Loucy (cell line): ENCODE results near the gene NXN.
"Not testable (repeated sequence)": the region's sequence is repeated elsewhere in the genome, so short reads cannot be mapped to it uniquely, and the experiment has no call there.

Experiments used
- H2AFZ ChIP-seq: fragments of 200-600 bp; sonication (generic); 2 replicates; pipeline ENCODE4 v1.6.0; 2016; ENCODE audit warnings: antibody characterized with exemption, mild to moderate bottlenecking, low read length, moderate library complexity
- H3F3A ChIP-seq: fragments of 200-600 bp; 2 replicates; pipeline ENCODE4 v1.6.0; 2016; ENCODE audit warnings: antibody characterized with exemption, low read depth, mild to moderate bottlenecking
- H3K27me3 ChIP-seq: fragments of 200-600 bp; sonication (generic); 2 replicates; pipeline ENCODE4 v1.6.1; 2014; ENCODE audit warnings: low read length, mild to moderate bottlenecking; ENCODE audit not compliant: insufficient read depth, poor library complexity, severe bottlenecking
- H3K36me3 ChIP-seq: fragments of 200-600 bp; sonication (generic); 2 replicates; pipeline ENCODE4 v1.6.1; 2016; ENCODE audit warnings: low read length; ENCODE audit not compliant: insufficient read depth
- H3K4me1 ChIP-seq: fragments of 200-600 bp; sonication (generic); 2 replicates; pipeline ENCODE4 v1.5.1; 2014; ENCODE audit warnings: low read length, mild to moderate bottlenecking; ENCODE audit not compliant: insufficient read depth, poor library complexity, severe bottlenecking
- H3K4me2 ChIP-seq: fragments of 200-600 bp; sonication (generic); 2 replicates; pipeline ENCODE4 v1.6.0; 2014; ENCODE audit warnings: antibody characterized with exemption, low read length, low read depth, mild to moderate bottlenecking; ENCODE audit not compliant: poor library complexity, severe bottlenecking
- H3K4me3 ChIP-seq: fragments of 200-600 bp; sonication (generic); 2 replicates; pipeline ENCODE4 v1.5.1; 2014; ENCODE audit warnings: low read length, mild to moderate bottlenecking, mixed read lengths; ENCODE audit not compliant: poor library complexity, severe bottlenecking
- H3K79me2 ChIP-seq: fragments of 200-600 bp; sonication (generic); 2 replicates; pipeline ENCODE4 v1.6.1; 2014; ENCODE audit warnings: low read length; ENCODE audit not compliant: insufficient read depth
- H3K9ac ChIP-seq: fragments of 200-600 bp; sonication (generic); 2 replicates; pipeline ENCODE4 v1.6.0; 2014; ENCODE audit warnings: mild to moderate bottlenecking, low read depth, low read length, moderate library complexity; ENCODE audit not compliant: poor library complexity, severe bottlenecking
- H3K9me2 ChIP-seq: fragments of 200-600 bp; sonication (generic); replicated peaks from 2 replicates; pipeline ENCODE4 v1.6.1; 2016; ENCODE audit warnings: low read depth, low read length, mixed read lengths
- H3K9me3 ChIP-seq: fragments of 200-600 bp; sonication (generic); 2 replicates; pipeline ENCODE4 v1.6.1; 2014; ENCODE audit warnings: mild to moderate bottlenecking, antibody characterized with exemption, low read length, low read depth; ENCODE audit not compliant: insufficient read depth
- H4K20me1 ChIP-seq: fragments of 200-600 bp; sonication (generic); 2 replicates; pipeline ENCODE4 v1.6.0; 2014; ENCODE audit warnings: antibody characterized with exemption, low read length, mild to moderate bottlenecking; ENCODE audit not compliant: insufficient read depth, poor library complexity, severe bottlenecking
- CTCF ChIP-seq: fragments of 200-600 bp; sonication (generic); conservative IDR thresholded peaks from 2 replicates; pipeline ENCODE4 v1.5.1; 2014; ENCODE audit warnings: mild to moderate bottlenecking, antibody characterized with exemption, low read length
- EZH2phosphoT487 ChIP-seq: fragments of 200-600 bp; IDR thresholded peaks from 2 replicates; pipeline ENCODE4 v1.6.1; 2018; ENCODE audit warnings: antibody characterized with exemption, mild to moderate bottlenecking, moderate library complexity, borderline replicate concordance

The NXN gene

GRCh38 chr17:856149-856548 is 123.4 kb downstream of the NXN start:
- Histone ChIP-seq H3K9me3 (no peaks in the 10 kb centered on the region; the same call in 1 of the 2 replicates), H3K9me2 (no peaks in the 10 kb centered on the region), H3K79me2 (no peaks in the 10 kb centered on the region), H3F3A (no peaks in the 10 kb centered on the region), H3K9ac (no peak overlapping the region), H3K4me2 (no peak overlapping the region), H3K36me3 (no peaks in the 10 kb centered on the region), H3K4me1 (no peaks in the 10 kb centered on the region), H2AFZ (no peak overlapping the region), H3K4me3 (no peak overlapping the region), H4K20me1 (no peaks in the 10 kb centered on the region), H3K27me3 (no peaks in the 10 kb centered on the region)
- no peak for TF ChIP-seq EZH2phosphoT487
- no peak for TF ChIP-seq CTCF

GRCh38 chr17:855569-855968 is 124.0 kb downstream of the NXN start:
- TF ChIP-seq EZH2phosphoT487 (no peak), CTCF (no peak)
- H3K9ac ChIP-seq = no peak overlapping the region
- H3K9me3 ChIP-seq = no peaks in the 10 kb centered on the region; the same call in 1 of the 2 replicates
- no peaks in the 10 kb centered on the region for H3K27me3 ChIP-seq
- H4K20me1 ChIP-seq = no peaks in the 10 kb centered on the region
- H3K4me2 ChIP-seq = no peak overlapping the region
- H3K79me2 ChIP-seq = no peaks in the 10 kb centered on the region
- no peak overlapping the region for H3K4me3 ChIP-seq
- no peaks in the 10 kb centered on the region for H3F3A ChIP-seq
- no peaks in the 10 kb centered on the region for H3K36me3 ChIP-seq
- no peak overlapping the region for H2AFZ ChIP-seq
- H3K9me2 ChIP-seq = no peaks in the 10 kb centered on the region
- H3K4me1 ChIP-seq = no peaks in the 10 kb centered on the region

GRCh38 chr17:852850-853249 is 126.7 kb downstream of the NXN start:
- H2AFZ ChIP-seq, H3K27me3 ChIP-seq, H3K9me2 ChIP-seq, H4K20me1 ChIP-seq, H3K9ac ChIP-seq, H3K4me1 ChIP-seq, H3K9me3 ChIP-seq, H3K36me3 ChIP-seq, H3K79me2 ChIP-seq, H3F3A ChIP-seq, H3K4me2 ChIP-seq, H3K4me3 ChIP-seq: not testable (repeated sequence)

- Histone ChIP-seq H3K9me3 (no peaks in the 10 kb centered on the region; the same call in 1 of the 2 replicates), H3K4me2 (no peak overlapping the region), H3K27me3 (no peaks in the 10 kb centered on the region), H3F3A (no peaks in the 10 kb centered on the region), H3K4me1 (no peaks in the 10 kb centered on the region), H3K79me2 (no peaks in the 10 kb centered on the region), H4K20me1 (no peaks in the 10 kb centered on the region), H3K9me2 (no peaks in the 10 kb centered on the region), H3K36me3 (no peaks in the 10 kb centered on the region), H3K9ac (no peak overlapping the region), H3K4me3 (no peak overlapping the region), H2AFZ (no peak overlapping the region)
- TF ChIP-seq EZH2phosphoT487 (no peak), CTCF (no peak)
Observed at GRCh38 chr17:852349-852748, 127.2 kb downstream of the NXN start.
